Epithelial cell of esophagus (primary cell): ENCODE measurements around the gene VTI1A.
"Not testable (repeated sequence)": the region's sequence is repeated elsewhere in the genome, so short reads cannot be mapped to it uniquely, and the experiment has no call there.

ENCODE experiments used
- DNase-seq: peaks from one replicate; pipeline ENCODE4 v3.0.0; 2010; ENCODE audit warnings: low read depth
- H3K4me3 ChIP-seq: 2 replicates; pipeline ENCODE4 v1.5.1; 2011; ENCODE audit warnings: mild to moderate bottlenecking, low read length, control low read depth
- TF ChIP-seq, protein P1 (sequence below): IDR thresholded peaks from 2 replicates; pipeline ENCODE4 v1.5.1; 2011; ENCODE audit warnings: low read depth, mild to moderate bottlenecking, low read length, control low read depth, inconsistent platforms; ENCODE audit not compliant: insufficient read depth; ENCODE audit errors: missing control alignments

The VTI1A gene

DNA sequence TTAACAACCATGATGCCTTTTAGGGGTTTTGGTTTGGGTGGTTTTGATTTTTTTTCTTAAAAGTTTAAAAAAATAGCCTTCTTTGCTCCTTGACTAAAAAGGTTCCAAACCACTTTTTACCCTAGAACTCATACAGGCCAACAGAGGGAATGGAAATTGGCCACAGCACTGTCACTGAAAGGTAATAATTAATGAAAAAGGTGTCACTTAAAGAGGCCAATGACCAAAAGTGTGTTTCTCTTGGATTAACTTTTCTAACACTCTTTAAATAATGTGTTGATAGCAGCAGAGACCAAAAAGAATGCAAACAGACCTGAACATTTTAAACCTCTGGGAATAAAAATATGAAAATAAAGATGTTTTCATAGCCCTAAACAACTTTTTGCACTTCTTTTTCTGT is 282.0 kb downstream of the VTI1A start:
- no peak overlapping the region for H3K4me3 ChIP-seq
- TF ChIP-seq, protein P1, sequence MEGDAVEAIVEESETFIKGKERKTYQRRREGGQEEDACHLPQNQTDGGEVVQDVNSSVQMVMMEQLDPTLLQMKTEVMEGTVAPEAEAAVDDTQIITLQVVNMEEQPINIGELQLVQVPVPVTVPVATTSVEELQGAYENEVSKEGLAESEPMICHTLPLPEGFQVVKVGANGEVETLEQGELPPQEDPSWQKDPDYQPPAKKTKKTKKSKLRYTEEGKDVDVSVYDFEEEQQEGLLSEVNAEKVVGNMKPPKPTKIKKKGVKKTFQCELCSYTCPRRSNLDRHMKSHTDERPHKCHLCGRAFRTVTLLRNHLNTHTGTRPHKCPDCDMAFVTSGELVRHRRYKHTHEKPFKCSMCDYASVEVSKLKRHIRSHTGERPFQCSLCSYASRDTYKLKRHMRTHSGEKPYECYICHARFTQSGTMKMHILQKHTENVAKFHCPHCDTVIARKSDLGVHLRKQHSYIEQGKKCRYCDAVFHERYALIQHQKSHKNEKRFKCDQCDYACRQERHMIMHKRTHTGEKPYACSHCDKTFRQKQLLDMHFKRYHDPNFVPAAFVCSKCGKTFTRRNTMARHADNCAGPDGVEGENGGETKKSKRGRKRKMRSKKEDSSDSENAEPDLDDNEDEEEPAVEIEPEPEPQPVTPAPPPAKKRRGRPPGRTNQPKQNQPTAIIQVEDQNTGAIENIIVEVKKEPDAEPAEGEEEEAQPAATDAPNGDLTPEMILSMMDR = no peak
- DNase-seq = no peak

DNA sequence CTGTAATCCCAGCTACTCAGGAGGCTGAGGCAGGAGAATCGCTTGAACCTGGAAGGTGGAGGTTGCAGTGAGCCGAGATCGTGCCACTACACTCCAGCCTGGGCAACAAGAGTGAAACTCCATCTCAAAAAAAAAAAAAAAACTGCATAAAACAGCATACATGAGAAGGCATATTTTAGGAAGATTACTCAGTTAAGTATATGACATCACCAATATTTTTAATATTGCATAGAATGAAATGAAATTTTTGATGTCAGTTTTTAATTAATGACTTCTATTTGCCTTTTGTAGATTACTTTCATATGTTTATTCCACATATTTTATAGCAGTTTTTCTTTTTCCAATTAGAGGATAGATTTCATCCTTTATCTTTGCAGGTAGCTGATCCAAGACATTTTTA is 284.4 kb downstream of the VTI1A start:
- not testable (repeated sequence) for H3K4me3 ChIP-seq, DNase-seq

DNA sequence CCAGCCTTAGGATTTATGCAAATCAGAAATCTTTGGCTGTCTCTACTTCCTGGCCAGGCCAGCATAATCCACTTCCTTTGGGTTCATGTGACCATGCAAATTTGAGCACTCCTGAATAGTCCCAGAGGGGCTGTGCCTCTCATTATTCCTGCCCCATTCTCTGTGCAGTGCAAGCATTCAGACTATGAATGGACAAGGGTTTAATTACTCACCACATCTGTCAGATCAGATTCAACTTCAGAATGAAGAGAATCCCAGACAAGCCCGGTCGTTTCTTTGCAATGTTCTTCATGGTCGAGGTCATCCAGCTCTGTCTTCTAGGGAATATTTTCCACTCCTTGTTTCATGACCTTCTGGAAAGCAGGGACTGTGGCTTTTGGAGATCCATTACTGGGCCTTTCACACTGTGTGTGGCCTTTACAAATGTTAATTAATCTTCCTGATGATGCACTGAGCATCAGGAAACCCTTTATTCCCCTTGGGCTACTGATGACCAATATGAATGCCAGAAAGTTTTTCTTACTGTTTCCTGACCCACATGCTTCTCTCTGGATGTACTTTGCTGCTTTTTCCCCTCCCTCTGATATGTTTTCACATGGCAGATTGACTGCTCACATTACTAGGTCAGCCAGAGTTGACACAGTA is 285.4 kb downstream of the VTI1A start:
- peak; percentile 48 for DNase-seq
- H3K4me3 ChIP-seq = no peak overlapping the region
- TF ChIP-seq, protein P1 = no peak

DNA sequence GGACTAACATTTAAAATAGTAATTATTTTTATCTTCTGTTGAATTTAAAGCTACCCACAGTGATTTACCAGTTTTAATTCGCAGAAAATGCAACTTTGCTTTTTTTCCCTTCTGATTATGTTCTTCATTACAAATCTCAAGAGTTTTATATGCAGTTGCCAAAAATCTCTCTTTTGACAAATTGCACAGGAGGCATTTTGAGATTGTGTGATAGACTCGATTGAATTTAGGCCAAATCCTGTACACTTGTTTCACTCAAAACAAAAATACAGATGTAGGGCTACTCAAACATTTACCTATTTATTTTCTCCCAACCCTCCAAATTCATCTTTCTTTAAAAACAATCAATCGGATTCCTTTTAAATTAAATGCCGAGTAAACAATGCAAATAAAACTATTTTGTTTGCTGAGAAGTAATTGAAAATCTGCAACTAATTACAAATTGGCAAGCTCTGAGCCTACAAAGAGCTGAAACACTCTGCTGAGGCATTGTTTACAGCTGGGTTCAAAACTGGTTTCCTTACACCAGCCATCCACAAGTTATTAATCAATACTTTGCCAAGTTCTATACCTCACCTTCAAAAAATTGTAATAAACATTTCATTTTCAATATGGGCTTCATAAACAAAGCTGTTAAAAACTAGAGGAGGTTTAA is 288.2 kb downstream of the VTI1A start:
- H3K4me3 ChIP-seq = no peak overlapping the region
- no peak for DNase-seq
- TF ChIP-seq, protein P1 = no peak

DNA sequence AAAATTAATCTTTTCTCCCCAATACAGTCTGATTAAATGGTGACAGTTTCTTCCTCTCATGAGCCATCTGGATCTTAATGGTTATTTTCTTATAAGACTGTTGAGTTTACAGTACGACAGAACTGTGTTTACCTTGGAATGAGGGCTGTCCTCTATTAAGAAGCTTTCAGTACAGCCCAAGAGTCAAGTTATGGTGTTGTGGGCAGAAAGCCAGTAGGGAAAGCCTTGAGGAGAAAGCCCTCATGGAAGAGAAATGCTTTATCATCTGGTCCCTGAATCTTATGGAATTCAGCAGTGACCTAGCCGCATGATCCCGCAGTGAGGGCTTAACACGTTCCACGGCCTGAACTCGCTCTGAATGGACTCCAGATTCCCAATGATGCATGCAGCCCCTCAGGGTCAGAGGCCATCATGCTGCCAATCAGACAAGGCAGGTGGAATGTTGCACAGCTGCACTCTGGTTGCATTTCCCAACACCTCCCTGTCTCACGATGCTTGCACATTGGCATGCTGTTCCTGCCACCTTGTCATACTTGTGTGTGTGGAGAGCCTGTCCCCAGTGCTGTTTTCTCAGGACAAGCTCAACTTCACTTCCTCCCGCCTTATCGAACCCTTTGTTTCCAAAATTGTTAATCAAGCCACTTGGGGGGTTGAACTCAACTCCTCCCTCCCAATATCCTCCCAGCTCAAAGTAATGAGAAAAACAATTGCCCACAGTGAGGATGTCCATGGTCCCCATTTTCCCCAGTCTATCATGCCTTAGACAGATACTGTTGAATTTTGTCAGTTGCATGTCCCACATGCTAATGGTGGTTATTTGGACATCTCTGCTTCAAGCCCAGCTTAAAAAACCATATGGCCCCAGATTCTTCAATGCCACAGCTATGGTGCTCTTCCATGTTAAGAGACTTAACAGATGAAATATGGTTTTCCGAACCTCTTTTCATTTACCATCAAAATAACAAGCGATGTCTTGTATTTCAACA is 291.9 kb downstream of the VTI1A start:
- no peak overlapping the region for H3K4me3 ChIP-seq
- TF ChIP-seq, protein P1 = no peak
- DNase-seq = no peak

DNA sequence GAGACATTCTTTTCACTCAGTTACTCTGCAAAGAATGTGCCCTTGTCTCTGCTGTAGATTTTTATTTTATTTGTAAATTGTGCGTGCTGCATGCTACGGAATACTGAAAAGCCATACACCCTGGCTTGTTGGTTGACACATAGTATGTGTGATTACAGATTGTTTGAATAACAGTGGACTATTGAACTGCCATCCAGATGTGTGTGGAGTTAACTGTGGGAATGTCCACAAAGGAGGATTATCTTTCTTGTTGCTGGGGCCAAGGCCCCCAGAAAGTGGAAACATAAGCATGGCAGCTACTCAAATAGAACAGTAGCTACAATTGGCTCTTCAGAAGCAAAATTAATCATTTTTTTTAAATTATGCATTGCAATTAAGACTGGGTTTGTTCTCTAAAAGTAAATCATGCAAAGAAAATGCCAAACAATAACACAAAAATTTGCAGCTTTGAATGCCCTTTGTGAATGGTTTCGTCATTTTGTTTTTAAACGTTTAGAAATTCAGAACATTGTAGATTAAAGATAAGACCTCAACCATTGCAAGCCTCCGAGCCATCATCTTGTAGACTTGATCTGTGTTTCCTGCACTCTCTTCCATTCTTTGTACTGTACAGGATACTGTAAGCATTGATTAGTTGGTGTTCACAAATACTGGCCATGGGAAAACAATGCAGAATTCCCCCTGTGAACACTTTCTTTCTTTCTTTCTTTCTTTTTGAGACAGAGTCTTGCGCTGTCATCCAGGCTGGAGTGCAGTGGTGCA is 292.8 kb downstream of the VTI1A start:
- H3K4me3 ChIP-seq = no peak overlapping the region
- no peak for DNase-seq
- TF ChIP-seq, protein P1 = no peak

DNA sequence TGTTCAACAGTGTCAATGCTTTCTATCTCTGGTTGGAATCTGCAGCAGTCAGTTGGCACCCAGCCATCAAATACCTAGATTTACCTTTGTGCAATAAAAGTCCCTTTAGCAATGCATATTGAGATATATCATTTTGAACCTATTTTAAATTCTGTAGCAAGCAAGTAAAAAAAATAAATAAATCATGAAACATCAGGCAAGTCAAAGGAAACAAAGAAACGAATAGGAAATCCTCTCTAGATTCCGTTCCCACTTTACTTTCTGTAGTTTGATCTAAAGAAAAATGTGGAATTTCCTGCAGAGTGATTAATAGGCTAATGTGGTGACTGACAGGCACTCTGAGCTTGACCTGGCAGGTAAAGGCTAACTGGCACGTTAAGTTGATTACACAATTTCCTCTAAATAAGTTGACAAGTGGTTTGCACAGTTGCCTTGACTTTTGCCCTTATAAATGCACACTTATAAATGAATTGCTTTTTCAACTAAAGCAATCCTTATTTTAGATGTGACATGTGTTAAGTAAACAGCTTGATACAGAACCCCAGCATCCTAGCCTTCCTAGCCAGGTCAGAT is 294.9 kb downstream of the VTI1A start:
- peak; percentile 81 for DNase-seq
- H3K4me3 ChIP-seq = no peak overlapping the region
- TF ChIP-seq, protein P1 = no peak
